ENCODE results near the gene BSN.
"Not testable (repeated sequence)": the region's sequence is repeated elsewhere in the genome, so short reads cannot be mapped to it uniquely, and the experiment has no call there.

Gene BSN

GRCh38 chr3:49535971-49536874 is 18.1 kb upstream of the BSN start:
- no peak for DNase-seq (ENCODE audit: low read depth)

DNA sequence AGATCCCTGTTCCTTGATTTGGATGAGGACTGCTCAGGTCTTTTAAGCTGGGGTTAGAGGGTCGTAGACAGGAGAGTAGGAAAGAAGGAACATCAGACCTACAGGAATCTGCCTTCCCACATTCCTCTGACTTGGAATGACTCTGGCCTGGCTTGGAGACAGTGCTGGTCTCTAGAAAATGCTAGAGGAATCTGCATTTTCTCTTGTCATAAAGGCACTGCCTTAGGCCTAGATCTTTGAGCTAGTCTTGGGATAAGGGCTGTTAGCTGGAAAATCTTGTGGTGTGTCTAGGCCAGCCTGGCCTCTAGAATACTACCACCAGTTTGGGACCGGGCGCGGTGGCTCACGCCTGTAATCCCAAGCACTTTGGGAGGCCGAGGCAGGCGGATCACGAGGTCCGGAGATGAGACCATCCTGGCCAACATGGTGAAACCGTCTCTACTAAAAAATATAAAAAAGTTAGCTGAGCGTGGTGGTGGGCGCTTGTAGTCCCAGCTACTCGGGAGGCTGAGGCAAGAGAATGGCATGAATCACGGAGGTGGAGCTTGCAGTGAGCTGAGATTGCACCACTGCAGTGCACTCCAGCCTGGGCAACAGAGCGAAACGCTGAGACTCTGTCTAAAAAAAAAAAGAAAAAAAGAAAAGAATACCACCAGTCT is 17.3 kb upstream of the BSN start:
- no peak for DNase-seq (ENCODE audit: low read depth)

DNA sequence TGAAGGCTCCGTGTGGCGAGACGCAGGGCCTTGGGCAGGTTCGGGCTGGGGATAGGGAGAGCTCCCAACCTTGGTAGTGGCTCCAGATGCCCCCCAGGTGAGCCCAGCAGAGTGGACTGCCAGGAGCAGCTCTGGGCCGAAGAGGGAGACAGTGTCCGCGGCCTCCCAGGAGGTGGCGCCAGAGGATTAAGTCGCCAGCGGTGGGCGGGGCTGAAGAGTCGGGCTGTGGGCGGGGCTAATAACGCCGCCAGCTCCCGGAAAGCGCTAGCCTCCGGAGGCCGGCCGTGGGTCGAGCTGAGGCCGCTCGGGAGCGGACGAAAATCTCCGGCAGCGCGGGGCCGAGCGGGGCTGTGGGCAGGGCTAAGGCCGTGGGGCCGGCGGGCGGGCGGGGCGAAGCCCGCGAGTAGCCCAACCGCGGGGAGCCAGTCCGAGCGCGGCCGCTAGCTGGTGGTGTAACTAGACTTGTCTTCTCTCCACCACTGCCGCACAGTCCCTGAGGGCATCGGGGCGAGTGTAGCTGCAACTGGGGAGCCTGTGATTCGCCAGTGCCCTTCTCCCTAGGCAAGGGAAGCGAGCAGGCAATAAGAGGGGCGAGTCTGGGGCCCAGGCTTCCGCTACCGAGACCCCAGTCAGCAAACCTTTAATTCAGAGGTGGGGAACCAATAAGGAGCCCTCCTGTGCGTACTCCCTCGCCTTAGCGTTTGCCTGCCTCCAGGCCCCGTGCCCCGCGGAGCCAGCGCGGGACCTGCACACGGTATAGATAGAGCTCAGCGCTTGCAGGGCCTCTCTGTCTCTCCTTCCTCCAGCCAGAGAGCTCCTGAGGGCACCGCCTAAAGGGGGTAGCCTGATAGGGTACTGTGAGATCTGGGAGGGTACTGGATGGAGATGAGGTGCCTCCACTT is 14.4 kb upstream of the BSN start:
- peak; percentile 93 for DNase-seq (ENCODE audit: low read depth)

GRCh38 chr3:49552087-49552486 is 2.2 kb upstream of the BSN start:
- no peak for DNase-seq (ENCODE audit: low read depth)

DNA sequence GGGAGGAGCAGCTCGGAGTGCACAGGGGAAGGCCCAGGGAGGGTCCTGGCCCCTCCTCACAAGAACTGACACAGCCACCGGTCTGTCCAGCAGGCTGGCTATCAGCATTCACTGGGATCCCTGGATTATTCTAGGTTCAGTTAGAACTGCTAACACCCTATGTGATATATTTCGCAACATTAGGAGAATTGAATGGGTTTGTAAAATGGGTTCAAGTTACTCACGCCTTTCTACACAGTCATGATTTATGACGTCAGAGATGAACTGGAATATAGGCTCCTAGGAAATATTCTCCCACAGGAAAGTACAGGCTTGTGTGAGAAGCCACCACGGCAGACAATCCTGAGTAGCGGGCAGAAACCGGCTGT is 969 bp upstream of the BSN start:
- peak; percentile 69 for DNase-seq (ENCODE audit: low read depth)

- DNase-seq (ENCODE audit: low read depth) = peak; percentile 9
Observed at GRCh38 chr3:49554633-49555265, 472 bp downstream of the BSN start.

DNA sequence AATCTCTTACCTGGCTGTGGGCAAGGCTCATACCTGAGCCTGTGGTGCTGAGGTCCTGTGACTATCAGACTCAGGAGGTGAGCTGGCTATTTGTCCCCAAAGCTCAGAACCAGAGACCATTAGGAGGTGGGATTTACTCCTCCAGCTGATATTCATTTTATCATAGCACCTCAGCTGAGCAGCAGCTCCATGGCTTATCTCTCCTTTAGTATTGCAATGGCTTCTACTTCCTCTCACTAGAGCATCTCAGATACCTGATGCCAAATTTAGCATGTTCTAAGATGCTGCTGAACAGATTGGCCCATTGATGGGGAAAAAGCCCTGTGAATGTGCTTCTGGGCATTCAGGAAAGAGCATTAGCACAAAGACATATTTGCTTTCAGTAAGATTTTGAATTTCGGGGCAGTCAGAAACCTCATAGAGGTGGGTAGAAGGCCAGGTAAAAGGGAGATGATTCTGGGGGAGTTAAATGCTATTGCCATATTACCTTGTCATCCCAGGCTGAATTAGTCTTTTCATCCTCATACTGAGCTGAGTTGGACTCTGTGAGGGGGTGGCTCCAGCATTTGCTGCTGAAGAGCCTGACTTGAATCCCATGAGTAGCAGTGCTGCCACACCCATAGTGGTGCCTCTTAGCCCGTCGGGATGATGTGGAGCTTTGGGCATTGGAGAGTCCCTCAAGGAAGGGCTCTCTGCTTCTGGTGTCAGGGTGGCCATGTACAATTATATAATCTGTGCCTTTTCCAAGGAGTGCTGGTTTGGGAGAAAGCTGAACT is 2.4 kb downstream of the BSN start:
- no peak for DNase-seq (ENCODE audit: low read depth)

DNA sequence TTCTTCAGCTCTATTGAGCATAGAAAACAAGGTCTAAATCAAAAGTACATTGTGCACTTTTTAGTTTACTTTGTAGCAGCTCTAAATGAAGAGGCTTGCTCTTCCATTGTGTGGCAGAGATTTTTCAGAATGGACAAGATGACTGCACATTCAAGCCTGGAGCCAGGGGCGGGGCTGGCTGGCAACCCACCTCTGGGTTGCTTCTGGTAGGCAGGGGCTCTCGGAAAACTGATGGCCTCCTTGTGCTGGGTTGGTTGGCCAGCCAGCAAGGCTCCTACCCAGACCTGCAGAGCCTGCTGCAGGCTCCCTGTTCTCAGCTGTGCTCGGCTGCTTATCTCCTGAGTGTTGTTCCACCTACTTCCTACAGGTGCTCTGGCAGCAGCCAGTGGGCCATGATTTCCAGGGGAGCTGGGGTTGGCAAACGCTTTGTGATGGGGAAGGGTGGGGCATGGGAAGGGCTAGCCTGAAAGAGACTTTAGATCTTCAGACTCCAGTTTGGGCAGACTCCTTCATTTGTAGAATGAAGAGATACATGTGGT is 8.8 kb downstream of the BSN start:
- no peak for DNase-seq (ENCODE audit: low read depth)

GRCh38 chr3:49563766-49564165 is 9.5 kb downstream of the BSN start:
- DNase-seq (ENCODE audit: low read depth) = no peak

GRCh38 chr3:49566312-49566711 is 12.0 kb downstream of the BSN start:
- no peak for DNase-seq (ENCODE audit: low read depth)

GRCh38 chr3:49567406-49567805 is 13.1 kb downstream of the BSN start:
- DNase-seq (ENCODE audit: low read depth) = no peak

DNA sequence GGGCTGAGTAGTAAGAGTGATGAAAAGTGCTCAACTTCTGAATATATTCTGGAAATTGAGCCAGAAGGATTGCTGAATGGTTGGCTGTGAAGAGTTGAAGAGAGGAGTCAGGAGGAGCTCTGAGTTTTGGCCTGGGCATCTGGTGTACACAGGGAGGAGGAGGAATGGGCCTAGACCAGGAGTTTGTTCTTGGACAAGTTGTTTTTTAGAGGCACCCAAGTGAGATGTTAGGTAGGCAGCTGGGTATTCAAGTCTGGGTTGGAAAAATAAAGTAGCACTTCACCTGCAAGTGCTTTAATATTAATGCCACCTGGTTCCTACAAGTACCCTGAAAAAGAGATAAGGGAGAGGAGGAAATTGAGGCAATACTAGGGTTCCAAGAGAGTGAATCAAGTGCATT is 14.7 kb downstream of the BSN start:
- no peak for DNase-seq (ENCODE audit: low read depth)

DNA sequence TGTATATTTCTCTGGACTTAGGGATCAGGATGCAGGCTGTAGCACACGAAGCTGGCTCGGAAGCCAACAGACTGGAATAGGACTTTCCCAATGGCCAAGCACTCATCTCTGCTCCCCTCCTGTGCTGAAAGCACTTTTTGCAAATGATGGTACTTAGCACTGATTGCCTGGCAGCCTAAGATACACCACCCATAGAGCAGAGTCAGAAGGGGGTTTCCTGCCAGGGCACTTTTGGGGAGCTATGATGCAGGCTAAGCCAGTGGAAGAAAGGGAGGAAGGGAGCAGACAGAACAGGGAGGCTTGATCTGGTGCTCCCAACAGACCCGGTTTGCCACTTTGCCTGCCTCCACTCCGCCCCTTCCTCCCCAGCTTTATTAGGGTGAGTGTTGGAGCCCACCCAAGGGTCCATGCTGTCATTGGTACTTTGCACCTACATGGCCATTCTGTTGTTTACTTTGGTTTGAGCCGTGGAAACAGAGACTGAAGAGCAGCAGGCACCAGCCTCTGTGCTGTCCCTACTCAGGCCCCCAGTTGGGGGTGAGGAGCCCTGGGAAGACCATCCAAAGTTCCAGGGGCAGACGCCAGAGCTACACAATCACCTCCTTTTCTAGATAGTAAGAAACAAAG is 15.9 kb downstream of the BSN start:
- no peak for DNase-seq (ENCODE audit: low read depth)

DNA sequence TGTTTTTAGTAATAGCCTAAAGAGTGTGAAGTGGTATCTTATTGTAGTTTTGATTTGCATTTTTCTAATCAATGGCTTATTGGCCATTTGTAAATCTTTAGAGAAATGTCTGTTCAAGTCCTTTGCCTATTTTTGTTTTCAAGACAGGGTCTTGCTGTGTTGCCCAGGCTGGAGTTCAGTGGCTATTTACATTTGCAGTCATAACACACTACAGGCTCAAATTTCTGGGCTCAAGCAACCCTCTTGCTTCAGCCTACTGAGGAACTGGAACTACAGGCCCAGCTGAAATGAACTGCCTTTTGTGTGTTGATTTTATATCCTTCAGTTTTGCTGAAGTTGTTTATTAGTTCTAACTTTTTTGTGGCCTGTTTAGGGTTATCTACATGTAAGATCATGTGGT is 27.9 kb downstream of the BSN start:
- no peak for DNase-seq (ENCODE audit: low read depth)

GRCh38 chr3:49585261-49585755 is 31.0 kb downstream of the BSN start:
- DNase-seq (ENCODE audit: low read depth) = not testable (repeated sequence)

DNA sequence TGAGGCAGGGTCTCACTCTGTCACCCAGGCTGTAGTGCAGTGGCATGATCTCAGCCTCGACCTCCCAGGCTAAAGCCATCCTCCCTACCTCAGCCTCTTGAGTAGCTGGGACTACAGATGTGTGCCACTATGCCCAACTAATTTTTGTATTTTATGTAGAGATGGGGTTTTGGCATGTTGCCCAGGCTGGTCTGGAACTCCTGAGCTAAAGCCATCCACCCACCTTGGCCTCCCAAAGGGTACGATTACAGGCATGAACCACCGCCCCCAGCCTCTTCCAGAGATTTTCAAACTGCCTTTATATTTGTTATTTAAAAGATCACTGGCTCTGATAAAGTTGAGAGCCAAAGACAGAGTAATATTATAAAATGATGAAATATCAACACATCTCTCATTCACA is 37.3 kb downstream of the BSN start:
- no peak for DNase-seq (ENCODE audit: low read depth)

GRCh38 chr3:49593041-49593440 is 38.8 kb downstream of the BSN start:
- peak; percentile 32 for DNase-seq (ENCODE audit: low read depth)

DNA sequence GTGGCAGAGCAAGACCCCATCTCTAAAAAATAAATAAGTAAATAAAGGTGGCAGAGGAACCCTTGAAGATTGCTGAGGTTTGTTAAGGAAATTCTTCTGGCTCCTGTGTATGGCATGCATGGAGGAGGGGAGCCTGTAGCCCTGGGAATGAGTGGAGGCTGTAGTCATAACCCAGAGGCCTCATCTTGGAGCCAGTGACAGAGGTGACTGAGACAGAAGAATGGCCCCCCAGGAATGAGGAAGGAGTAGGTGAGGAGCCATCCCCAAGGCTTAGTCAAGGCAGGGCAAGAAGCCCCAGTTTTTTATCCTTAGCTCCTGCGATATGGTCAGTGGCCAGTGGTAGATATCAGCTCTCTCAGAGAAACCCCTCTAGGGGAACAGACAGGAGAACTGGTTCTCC is 46.5 kb downstream of the BSN start:
- DNase-seq (ENCODE audit: low read depth) = no peak

DNA sequence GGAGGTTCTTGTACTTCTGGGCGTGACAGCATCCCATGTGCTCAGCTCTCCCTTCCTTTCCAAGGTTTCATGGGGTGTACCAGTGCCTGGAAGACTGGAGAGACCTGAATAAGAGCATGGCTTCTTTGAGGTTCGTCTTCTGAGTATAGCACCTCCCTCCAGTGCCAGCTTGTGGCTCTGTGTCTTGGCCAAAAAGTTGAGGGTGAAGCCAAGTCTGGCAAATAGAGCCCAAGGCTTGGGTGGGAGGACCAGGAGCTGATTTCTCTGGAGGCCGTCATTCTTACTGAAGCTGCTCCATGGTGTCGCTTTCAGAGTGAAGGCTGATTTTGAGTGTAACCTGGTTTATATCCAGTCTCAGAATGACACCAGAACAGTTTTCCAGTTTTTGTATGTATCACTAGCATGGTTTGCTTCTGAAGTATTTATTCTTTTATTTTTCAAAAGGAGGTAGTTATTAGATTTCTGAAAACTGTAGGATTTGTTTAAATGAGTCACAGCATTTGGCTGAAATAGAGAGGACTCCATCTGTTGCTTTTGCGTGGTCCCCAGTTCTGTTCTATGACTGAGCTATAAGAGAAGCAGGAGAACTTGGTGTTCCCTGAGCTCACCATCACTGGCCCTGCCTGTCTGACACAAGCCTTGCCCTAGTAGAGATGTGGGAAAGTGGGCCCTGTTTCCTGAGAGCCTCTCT is 47.2 kb downstream of the BSN start:
- DNase-seq (ENCODE audit: low read depth) = no peak

DNA sequence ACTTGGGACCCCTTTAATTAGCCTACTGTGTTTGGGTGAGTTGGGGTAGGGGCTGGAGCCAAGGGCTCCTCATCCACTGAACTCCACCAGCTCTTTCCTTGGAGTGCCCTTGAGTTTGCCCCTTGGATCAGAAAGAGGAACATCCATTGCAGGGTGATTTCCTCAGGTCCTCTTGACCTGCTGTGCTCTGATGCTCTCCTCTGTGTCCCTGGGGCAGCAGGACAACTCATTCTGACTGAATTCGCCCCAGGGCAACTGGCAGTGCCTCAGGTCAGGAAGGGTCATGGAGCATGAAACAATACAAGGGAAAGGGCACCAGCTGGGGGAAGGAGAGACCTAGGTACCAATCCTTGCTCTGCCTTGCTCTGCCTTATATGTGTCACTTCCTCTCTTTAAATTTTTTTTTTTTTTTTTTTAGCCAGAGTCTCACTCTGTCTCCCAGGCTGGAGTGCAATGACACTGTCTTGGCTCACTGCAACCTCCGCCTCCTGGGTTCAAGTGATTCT is 47.8 kb downstream of the BSN start:
- no peak for DNase-seq (ENCODE audit: low read depth)

All from iris pigment epithelial cell (primary cell).